Measurements from ENCODE around the gene VAMP3.

- TF ChIP-seq EZH2 (IDR thresholded peaks at IDR 0.05; ENCODE audit: borderline replicate concordance, low read length), result no peak
- TF ChIP-seq, protein P1, sequence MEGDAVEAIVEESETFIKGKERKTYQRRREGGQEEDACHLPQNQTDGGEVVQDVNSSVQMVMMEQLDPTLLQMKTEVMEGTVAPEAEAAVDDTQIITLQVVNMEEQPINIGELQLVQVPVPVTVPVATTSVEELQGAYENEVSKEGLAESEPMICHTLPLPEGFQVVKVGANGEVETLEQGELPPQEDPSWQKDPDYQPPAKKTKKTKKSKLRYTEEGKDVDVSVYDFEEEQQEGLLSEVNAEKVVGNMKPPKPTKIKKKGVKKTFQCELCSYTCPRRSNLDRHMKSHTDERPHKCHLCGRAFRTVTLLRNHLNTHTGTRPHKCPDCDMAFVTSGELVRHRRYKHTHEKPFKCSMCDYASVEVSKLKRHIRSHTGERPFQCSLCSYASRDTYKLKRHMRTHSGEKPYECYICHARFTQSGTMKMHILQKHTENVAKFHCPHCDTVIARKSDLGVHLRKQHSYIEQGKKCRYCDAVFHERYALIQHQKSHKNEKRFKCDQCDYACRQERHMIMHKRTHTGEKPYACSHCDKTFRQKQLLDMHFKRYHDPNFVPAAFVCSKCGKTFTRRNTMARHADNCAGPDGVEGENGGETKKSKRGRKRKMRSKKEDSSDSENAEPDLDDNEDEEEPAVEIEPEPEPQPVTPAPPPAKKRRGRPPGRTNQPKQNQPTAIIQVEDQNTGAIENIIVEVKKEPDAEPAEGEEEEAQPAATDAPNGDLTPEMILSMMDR (IDR thresholded peaks at IDR 0.05; ENCODE audit: low read length), result no peak
Measured at GRCh38 chr1:7778133-7778628, 7.1 kb downstream of the VAMP3 start.

Data from OCI-LY1 (cell line).